Fibroblast of the conjunctiva (primary cell): ENCODE data around the gene NPRL2.
A peak's percentile ranks its signal among the peaks of the same experiment; 100 is the strongest.

Source experiments
- DNase-seq: peaks from one replicate; pipeline ENCODE4 v3.0.0-alpha.2; 2010; ENCODE audit warnings: low read depth

NPRL2 gene

GRCh38 chr3:50373146-50374051 lies 22.8 kb upstream of the NPRL2 start:
- DNase-seq, result no peak

- no peak for DNase-seq
Measured at GRCh38 chr3:50372349-50372748, 21.8 kb upstream of the NPRL2 start.

GRCh38 chr3:50371133-50371685 lies 20.6 kb upstream of the NPRL2 start:
- no peak for DNase-seq

- no peak for DNase-seq
Measured at GRCh38 chr3:50370594-50370993, 20.0 kb upstream of the NPRL2 start.

- DNase-seq, result no peak
Measured at GRCh38 chr3:50369012-50369670, 18.6 kb upstream of the NPRL2 start.

- no peak for DNase-seq
Measured at GRCh38 chr3:50365842-50366220, 15.3 kb upstream of the NPRL2 start.

- peak; percentile 22 for DNase-seq
Measured at GRCh38 chr3:50365080-50365841, 14.7 kb upstream of the NPRL2 start.

- DNase-seq, result no peak
Measured at GRCh38 chr3:50364573-50365079, 14.1 kb upstream of the NPRL2 start.

GRCh38 chr3:50359760-50360110 lies 9.2 kb upstream of the NPRL2 start:
- DNase-seq, result no peak

GRCh38 chr3:50358911-50359759 lies 8.6 kb upstream of the NPRL2 start, which contains the start of gene TMEM115:
Gene TMEM115 (minus strand): TSS chr3:50359521. CDS start chr3:50359063, 458 bp downstream.
- DNase-seq, result peak; percentile 99

- no peak for DNase-seq
Measured at GRCh38 chr3:50358355-50358910, 7.9 kb upstream of the NPRL2 start.

GRCh38 chr3:50357481-50357880 lies 6.9 kb upstream of the NPRL2 start:
- DNase-seq, result no peak

GRCh38 chr3:50356553-50356952 lies 6.0 kb upstream of the NPRL2 start:
- no peak for DNase-seq

GRCh38 chr3:50355829-50356552 lies 5.4 kb upstream of the NPRL2 start:
- DNase-seq, result no peak

GRCh38 chr3:50354850-50355249 lies 4.3 kb upstream of the NPRL2 start:
- DNase-seq, result no peak

- DNase-seq, result no peak
Measured at GRCh38 chr3:50354186-50354764, 3.7 kb upstream of the NPRL2 start.

GRCh38 chr3:50353245-50354004 lies 2.9 kb upstream of the NPRL2 start:
- no peak for DNase-seq

- no peak for DNase-seq
Measured at GRCh38 chr3:50352781-50353180, 2.2 kb upstream of the NPRL2 start.

GRCh38 chr3:50351323-50351697 lies 735 bp upstream of the NPRL2 start:
- DNase-seq, result no peak
